HG03575 (cell line): ENCODE measurements around the gene ACADSB.

Experiments
- ATAC-seq: cut with Tn5 transposase; IDR thresholded peaks from one replicate; pipeline ENCODE4 v1.9.1; 2021; ENCODE audit not compliant: unreplicated experiment, insufficient number of reproducible peaks, low FRiP score; ENCODE audit errors: extremely low read depth

ACADSB gene

DNA sequence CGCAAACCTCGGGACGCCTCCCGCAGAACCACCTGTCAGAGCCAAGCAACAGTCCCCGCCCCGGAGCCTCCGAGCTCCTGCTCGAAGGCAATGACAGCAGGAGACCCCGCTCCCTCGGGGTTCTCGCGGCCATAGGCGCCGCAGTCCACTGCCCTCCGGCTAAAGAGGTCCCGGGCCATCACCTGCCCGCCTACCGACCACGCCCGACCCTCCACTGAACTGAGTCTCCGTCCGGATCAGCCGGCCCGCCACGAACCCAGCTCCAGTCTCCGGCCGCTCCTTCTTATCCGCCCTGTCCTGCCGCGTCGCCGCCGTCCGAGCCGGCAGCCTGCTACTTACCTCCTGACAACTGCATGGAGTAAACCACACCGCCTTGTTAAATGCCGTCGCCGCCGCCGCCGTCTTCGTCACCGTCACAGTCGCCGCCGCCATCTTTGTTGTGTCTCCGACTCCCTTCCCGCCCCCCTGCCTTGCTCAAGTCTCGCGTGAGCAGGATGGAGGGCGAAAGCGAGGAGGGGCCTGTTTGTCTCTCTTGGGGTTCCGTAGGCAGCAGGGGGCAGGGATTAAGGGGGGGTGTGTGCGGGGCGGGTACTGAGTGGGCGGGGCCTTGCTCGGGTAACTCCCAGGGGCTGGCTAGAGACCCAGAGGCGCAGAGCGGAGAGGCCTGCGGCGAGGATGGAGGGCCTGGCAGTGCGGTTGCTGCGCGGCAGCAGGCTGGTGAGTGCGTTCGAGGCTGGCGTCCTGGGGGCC, at the start of gene ACADSB, which contains the start of gene IKZF5:
ACADSB (plus strand) TSS at position 652 of the 750 bp plus-strand sequence; CDS start at position 676, 24 bp downstream.
IKZF5 (minus strand) TSS at position 441 of the 750 bp plus-strand sequence. CDS start 10,170 bp downstream, outside the sequence.
- ATAC-seq = peak; percentile 40

DNA sequence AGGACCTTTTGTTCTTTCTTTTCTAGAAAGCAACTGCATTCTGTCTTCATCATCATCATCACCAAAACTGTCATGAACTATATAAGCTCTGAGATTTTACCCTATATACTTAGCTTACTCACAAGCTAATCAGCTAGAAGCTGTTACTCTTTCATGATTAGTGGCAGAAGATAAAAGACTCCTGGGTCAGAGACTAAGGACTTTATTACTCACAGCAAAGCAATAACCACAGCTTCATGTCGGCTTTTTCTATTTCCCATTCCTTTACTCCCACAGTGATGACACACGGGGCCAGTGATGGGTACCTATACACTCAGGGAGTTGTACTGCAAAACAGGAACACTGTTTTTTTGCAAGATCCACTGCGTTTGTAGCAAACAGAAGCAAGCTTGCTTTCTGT, 46.4 kb upstream of the ACADSB start:
- ATAC-seq = no peak

DNA sequence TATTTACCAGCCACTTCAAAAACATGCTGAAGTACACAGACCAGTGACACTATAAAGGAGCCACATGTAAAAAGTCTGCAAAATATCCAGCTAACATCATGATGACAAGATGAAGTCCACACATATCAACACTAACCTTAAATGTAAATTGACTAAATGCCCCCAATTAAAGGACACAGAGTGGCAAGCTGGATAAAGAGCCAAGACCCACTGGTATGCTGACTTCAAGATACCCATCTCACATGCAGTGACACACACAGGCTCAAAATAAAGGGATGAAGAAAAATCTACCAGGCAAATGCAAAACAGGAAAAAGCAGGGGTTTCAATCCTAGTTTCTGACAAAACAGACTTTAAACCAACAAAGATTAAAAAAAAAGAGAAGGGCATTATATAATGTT, 41.9 kb upstream of the ACADSB start:
- ATAC-seq = no peak

DNA sequence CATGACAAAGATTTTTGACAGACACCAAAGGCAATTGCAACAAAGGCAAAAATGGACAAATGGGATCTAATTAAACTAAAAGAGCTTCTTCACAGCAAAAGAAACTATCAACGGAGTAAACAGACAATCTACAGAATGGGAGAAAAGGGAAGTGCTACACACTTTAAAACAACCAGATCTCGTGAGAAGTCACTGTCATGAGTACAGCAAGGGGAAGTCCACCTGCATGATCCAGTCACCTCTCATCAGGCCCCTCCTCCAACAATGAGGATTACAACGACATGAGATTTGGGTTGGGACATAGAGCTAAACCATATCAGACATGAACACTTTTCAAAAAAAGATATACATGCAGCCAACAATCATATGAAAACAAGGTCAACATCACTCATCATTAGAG, 40.1 kb upstream of the ACADSB start:
- ATAC-seq = no peak

DNA sequence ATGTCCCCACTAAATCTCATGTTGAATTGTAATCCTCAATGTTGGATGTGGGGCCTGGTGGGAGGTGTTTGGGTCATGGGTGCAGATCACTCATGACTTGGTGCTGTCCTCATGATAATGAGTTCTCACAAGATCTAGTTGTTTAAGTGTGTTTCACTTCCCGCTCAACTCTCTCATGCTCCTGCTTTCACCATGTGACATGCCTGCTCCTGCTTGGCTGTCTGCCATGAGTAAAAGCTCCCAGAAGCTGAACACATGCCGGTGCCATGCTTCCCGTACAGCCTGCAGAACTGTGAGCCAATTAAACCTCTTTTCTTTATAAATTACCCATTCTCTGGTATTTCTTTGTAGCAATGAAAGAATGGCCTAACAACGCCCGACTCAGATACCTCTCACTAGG, 34.8 kb upstream of the ACADSB start:
- no peak for ATAC-seq

DNA sequence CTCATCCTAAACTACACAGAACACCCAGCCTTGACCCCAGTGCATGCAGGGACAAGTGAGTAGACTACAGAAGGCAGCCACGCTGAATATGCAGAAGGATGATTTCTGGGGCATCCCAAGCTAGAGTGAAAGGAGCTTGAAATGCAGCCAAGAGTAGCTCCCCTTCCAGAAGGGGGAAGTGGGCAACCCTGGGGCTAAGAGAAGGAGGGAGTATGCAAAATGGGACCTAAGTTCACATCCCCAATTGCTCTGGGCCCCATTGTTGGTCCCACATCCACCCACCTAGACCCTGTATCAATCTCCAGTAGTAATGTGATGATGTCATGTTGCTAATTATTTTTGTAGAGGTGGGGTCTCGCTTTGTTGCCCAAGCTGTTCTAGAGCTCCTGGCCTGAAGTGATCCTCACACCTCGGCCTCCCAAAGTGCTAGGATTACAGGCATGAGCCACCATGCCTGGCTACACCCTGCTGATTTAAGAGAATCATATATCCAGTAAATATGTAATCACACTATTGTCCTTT, 34.2 kb upstream of the ACADSB start:
- ATAC-seq = no peak

DNA sequence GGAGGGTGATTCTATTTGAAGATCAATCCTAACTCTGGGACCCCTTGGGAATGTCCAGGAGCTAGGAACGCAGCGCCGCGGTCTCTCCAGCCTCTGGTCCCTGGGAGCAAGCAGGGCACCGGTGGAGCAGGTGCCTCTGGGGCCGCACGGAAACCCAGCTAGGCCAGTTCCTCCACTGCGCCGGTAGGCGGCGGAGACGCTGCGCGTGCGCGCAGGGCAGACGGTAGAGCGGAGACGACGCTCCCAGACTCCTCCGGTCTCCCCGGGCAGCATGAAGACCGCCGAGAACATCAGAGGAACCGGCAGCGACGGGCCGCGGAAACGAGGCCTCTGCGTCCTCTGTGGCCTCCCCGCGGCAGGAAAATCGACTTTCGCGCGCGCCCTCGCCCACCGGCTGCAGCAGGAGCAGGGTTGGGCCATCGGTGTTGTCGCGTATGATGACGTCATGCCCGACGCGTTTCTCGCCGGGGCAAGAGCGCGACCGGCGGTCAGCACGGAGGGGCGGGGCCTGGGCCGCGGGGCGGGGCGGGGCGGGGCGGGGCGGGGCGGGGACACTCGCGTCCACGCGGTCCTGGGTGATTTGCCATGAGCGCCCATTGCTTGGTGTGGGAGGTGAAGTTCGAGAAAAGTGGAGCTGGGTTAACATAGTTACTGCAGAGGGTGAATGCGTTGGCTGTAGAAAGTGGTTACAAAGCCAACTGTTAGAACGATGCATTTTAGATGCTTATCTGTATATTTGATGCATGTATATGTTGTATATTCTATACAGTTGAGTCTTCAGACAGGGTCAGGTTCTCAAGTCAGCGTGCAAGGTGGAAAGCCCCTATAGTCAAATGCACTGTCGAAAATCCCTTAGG, 28.4 kb upstream of the ACADSB start, which contains the start of gene PSTK:
PSTK (plus strand) TSS at position 193 of the 857 bp plus-strand sequence; CDS start at position 272, 79 bp downstream.
- peak; percentile 55 for ATAC-seq

DNA sequence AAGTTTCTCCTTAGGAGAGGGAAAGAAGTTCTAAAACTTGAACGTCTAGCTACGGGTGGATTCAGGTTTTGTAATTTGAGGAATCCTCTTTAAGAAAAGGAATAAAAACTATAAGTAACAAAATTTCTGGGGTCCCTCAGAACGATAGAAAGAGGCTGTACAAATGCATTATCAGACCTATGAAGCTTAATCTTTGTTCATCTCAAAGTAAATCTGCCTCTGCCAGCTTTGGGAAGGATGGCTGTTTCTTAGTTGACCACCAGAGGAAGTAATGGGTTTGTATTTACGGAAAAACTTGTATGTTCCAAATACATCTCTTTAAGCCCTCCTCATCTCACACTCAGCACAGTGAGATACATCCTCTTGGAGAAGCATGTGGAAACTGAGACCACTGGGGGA, 27.7 kb upstream of the ACADSB start:
- ATAC-seq = no peak

DNA sequence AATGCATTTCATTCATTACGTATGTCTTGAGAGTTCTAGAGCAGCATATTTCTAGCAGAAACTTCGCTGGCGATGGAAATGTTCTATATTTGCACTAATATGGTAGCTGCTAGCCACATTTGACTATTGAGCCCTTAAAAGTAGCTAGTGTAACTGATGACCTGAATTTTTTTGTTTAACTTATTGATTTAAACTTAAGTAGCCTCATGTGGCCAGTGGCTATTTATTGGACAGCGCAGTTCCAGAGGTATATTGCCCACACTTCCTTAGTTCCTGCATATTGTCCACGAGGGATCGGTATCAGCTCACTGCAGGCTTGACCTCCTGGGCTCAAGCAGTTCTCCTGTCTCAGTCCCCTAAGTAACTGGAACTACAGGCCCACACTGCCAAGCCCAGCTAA, 24.9 kb upstream of the ACADSB start:
- no peak for ATAC-seq

DNA sequence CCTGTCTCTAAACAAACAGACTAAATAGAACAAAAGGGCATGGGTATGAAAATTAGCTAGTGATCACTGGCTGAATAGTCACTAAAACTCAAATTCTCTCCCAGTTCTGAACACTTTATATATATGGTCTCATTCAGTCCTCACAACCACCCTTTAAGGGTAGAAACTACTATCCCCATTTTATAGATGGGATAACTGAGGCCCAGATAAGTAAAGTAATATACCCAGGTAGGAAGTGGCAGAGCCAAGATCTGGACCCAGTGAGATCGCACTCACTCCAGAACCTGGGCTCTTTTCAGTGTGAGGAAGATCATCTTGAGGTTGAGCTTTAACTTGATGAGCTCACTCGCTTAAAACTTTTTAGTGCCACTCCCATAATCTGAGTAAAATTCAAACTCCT, 24.1 kb upstream of the ACADSB start:
- ATAC-seq = no peak

DNA sequence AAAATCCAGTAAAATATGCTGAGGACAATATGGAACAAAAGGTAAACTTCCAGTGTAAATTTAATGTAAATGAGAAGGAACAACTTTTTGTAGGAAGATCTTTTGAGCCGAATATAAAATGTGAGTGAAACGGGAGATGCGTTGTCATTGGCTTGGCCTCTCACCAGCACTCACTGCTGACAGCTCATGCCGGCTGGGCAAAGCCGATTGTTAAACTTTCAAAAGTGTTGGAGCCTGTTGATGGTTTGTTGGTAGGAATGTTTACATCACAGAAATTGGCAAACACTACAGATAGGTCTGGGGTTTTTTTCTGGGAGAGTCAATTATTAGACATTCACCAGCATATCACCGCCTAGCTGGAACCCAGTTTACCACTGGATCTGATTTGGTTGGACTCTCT, 22.5 kb upstream of the ACADSB start:
- ATAC-seq = no peak

DNA sequence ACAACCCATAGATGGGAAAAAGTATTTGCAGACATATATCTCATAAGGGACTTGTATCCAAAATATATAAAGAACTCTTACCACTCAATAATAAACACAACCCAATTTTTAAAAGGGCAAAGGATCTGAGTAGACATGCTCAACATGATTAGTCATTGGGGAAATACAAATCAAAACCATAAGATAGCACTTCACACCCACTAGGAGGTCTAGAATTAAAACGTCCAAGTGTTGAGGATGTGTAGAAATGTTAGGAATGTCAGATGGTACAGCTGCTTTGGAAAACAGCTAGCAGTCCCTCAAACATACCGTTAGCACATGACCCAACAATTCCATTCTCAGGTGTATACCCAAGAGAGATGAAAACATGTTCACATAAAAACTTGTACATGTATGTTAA, 20.3 kb upstream of the ACADSB start:
- no peak for ATAC-seq

DNA sequence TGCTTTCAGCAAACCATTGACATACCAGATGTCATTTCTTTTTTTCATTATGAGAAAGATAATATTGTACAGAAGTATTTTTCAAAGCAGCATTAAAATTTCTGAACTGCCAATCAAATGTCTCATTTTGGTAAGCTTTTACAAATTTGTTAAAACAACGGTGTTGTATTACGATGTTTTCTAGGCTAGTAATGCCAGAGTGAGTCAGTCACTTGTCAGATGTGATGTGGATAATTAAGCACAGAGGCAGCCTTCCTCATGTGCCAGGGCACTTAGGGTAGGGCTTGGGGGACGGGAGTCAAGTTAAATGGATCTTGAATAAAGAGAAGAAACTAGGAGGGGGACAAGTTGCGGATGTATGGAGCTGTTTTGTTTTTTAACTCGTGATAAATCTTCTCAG, 18.5 kb upstream of the ACADSB start:
- no peak for ATAC-seq

DNA sequence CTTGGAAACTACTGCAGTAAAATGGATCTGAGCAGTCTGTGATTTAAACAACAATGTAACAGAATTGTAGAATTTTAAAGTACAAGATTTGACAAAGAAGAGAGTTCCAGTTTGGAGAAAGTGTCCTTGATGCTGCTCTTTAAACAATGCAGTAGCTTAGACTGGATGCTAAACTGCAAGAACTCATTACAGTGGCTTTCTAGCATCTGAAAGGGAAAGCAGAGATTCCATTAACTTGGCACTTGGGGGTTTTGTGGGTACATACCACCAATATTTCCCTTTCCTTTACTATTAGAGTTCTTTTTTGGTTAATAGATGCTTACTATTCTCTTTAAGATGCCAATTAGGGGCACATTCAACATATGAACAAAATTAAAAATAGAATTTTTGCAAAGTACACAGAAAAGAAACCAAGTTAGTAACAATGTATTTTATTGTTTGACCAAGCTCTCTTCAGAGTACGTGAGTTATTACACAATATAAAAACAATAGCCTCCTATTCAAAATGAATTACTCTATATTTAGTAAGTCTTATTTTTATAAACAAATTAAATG, 16.7 kb upstream of the ACADSB start:
- ATAC-seq = no peak

DNA sequence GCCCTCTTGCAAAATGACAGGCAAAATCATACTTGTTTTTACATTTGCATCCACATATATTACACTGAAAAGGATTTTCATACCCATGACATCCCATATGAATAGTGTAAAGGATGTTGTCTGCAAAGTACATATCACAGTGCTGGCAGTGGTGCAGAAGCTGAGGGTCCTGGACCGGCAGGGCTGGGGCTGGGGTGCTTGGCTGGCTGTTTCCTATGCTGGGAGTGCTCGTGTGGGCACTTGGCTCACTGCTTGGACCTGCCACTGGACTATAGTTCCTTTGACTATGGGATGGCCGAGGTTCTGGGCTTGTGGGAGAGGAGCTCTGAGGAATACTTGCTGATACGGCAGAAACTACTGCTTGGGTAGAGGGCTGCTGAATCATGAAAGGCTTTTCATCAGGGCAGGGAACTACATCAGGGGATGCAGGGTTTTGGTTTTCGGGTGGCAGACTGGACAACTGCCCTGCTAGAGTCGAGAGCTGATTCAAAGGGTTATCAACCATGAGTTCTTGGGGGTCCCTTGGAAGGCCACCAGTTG, 14.9 kb upstream of the ACADSB start:
- ATAC-seq = no peak

DNA sequence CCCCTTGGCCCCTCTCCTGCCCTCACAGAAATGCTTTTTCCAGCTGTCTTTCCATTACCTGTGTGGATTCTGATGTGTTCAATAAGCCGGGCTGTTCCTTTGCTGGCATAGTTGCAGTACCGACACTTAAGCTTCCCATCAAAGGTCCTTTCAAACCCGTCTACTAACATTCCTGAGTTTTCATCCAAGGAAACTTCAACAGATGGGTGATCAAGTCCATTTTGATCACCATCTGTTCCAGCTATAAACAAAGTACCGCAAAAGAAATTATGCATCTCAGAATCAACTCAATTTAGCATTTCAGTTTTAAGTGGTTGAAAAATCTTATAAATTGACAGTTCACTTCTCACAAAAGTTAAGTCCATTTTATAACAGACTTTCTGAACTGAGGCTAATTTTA, 12.9 kb upstream of the ACADSB start:
- no peak for ATAC-seq

DNA sequence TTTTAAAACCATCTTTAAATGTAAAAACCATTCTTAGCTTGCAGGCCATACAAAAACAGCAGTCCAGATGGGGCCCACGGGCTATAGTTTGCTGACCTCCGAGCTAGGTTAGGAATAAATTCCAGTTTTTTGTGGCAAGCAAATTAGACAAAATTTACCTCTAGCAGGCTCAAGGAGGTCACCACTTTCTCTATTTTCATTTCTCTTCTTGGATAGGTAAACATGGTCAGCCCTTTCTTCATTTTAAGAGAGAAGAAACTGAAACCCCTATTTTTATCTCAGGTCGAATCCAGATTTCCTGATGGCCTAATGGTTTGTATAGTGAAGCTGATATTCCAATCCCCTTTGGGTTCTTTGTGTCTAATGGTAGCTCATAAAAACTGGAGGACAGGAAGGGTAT, 10.9 kb upstream of the ACADSB start:
- no peak for ATAC-seq

DNA sequence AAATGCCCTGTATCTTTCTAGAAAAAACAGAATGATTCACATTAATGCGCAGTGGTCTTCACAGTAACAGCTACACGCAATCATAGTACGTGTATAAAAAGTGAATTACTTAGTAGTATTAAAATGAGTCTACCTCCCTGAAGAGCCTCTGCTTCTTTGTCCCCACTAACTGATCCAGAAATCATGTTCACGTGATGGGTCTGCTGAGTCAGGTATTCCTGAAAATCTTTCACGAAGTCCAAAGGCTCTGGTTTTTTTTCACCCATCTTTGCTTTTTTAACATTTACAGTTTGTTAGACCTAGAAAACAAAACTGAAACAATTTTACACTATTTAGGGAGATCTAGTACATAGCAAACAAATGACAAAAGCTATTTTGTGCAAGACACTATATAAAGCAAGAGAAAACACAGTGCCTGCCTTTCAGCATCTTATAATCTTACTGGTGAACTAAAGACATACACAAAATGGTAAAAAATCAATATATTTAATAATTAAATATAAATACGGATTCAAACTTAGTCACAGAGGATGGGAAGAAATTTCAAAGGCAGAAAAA, 10.4 kb upstream of the ACADSB start:
- ATAC-seq = no peak

DNA sequence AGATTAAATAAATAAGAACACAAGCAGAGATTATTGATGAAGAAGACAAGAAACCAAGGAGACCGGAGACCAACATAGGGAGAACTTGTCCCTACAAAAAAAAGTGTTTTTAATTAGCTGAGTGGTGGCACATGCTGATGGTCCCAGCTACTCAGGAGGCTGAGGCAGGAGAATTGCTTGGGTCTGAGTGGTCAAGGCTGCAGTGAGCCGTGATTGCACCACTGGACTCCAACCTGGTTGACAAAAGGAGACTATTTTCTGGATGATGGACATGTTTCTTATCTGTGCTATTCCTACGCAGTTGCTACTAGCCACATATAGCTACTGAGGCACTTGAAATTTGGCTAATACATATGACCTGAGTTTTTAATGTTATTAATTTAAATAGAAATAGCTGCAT, 9.9 kb upstream of the ACADSB start:
- no peak for ATAC-seq
